Type B pancreatic cell (in vitro differentiated cells): ENCODE results near the gene CYTH1. TPM values are rescaled to one million over a fixed set of nuclear protein-coding genes. Genes with fewer than 3 reads are reported as not detected.
A peak's percentile ranks its signal among the peaks of the same experiment; 100 is the strongest.

ENCODE experiments used
- DNase-seq: peaks from one replicate; pipeline ENCODE4 v3.0.0; 2021; ENCODE audit warnings: mixed read lengths; ENCODE audit not compliant: unreplicated experiment; ENCODE audit errors: extremely low spot score
- H3K27ac Mint-ChIP-seq: 2 replicates; pipeline ENCODE4 v1.8.0; 2021; ENCODE audit warnings: mild to moderate bottlenecking, mixed read lengths
- H3K27me3 Mint-ChIP-seq: 2 replicates; pipeline ENCODE4 v1.8.0; 2021; ENCODE audit warnings: mixed read lengths
- H3K36me3 Mint-ChIP-seq: 2 replicates; pipeline ENCODE4 v1.8.0; 2021; ENCODE audit warnings: mixed read lengths
- H3K4me1 Mint-ChIP-seq: one replicate; pipeline ENCODE4 v1.8.0; 2021; ENCODE audit warnings: mixed read lengths; ENCODE audit not compliant: unreplicated experiment
- H3K4me3 Mint-ChIP-seq: 2 replicates; pipeline ENCODE4 v1.8.0; 2021; ENCODE audit warnings: mild to moderate bottlenecking, mixed read lengths
- H3K9me3 Mint-ChIP-seq: 2 replicates; pipeline ENCODE4 v1.8.0; 2021; ENCODE audit warnings: mixed read lengths
- total RNA-seq: library from RNA; stranded (reverse); gene quantifications from 2 replicates; pipeline ENCODE4 v1.2.1, GENCODE V29; 2021; ENCODE audit warnings: low replicate concordance
- TF ChIP-seq, protein P1 (sequence below): fragments of 200-600 bp; sonication (generic); conservative IDR thresholded peaks from 2 replicates; pipeline ENCODE4 v1.5.0; 2021; ENCODE audit warnings: antibody characterized with exemption, mild to moderate bottlenecking

The CYTH1 gene
- total RNA-seq, 1 donor from 2014 or later, result 30.3 TPM

DNA sequence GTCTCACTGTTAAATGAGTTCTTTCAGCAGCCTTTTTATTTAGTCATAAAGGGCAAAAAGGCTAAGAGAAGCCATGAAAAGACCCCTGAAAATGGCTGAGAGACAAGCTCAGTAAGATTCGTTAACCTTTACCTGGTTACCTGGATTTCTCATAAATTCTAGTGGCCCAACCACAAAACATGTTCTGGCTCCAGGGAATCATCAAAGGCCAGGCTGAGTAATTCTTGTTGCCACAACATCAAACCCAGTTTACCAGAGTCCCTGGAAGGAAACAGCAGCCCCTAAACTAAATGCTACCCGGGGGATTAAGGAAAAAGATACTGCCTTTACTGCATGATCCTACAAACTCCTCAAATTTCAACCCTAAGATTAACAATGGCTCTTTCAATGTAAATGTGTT is 15.8 kb downstream of the CYTH1 start:
- Mint-ChIP-seq H3K27me3 (no peaks in the 10 kb centered on the region), H3K27ac (no peak overlapping the region), H3K4me3 (no peak overlapping the region), H3K9me3 (peaks cover 6% of the 10 kb centered on the region), H3K4me1 (peaks cover 15% of the 10 kb centered on the region), H3K36me3 (peaks cover 4% of the 10 kb centered on the region)
- DNase-seq, result no peak
- TF ChIP-seq, protein P1, sequence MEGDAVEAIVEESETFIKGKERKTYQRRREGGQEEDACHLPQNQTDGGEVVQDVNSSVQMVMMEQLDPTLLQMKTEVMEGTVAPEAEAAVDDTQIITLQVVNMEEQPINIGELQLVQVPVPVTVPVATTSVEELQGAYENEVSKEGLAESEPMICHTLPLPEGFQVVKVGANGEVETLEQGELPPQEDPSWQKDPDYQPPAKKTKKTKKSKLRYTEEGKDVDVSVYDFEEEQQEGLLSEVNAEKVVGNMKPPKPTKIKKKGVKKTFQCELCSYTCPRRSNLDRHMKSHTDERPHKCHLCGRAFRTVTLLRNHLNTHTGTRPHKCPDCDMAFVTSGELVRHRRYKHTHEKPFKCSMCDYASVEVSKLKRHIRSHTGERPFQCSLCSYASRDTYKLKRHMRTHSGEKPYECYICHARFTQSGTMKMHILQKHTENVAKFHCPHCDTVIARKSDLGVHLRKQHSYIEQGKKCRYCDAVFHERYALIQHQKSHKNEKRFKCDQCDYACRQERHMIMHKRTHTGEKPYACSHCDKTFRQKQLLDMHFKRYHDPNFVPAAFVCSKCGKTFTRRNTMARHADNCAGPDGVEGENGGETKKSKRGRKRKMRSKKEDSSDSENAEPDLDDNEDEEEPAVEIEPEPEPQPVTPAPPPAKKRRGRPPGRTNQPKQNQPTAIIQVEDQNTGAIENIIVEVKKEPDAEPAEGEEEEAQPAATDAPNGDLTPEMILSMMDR, result no peak

- no peak overlapping the region for H3K4me3 Mint-ChIP-seq
- peaks cover 6% of the 10 kb centered on the region for H3K9me3 Mint-ChIP-seq
- H3K36me3 Mint-ChIP-seq, result peaks cover 4% of the 10 kb centered on the region
- no peaks in the 10 kb centered on the region for H3K27me3 Mint-ChIP-seq
- DNase-seq, result no peak
- H3K27ac Mint-ChIP-seq, result no peak overlapping the region
- TF ChIP-seq, protein P1, result no peak
- H3K4me1 Mint-ChIP-seq, result peaks cover 15% of the 10 kb centered on the region
Observed at GRCh38 chr17:78765821-78766220, 16.3 kb downstream of the CYTH1 start.

DNA sequence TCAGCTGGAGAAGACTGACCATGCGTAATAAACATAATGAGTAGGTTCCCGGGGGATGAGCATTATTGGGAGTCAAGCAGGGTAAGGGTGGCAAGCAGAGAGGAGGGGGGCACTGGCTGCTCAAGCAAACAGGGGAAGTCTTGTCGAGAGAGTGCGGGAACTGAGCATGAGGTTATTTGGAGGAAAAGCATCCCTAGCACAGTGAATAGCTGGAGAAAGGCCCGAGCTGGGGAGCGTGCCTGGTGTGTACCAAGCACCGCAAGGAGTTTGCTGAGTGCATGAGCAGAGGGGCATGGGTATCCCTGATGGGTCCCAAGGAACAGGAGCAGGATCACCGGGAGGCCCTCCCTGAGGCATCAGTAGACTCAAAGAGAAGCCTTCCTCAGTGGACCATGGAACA is 17.2 kb downstream of the CYTH1 start:
- no peak overlapping the region for H3K4me3 Mint-ChIP-seq
- H3K4me1 Mint-ChIP-seq, result peaks cover 16% of the 10 kb centered on the region
- DNase-seq, result no peak
- TF ChIP-seq, protein P1, result no peak
- H3K9me3 Mint-ChIP-seq, result peaks cover 6% of the 10 kb centered on the region
- H3K36me3 Mint-ChIP-seq, result peaks cover 4% of the 10 kb centered on the region
- H3K27me3 Mint-ChIP-seq, result no peaks in the 10 kb centered on the region
- H3K27ac Mint-ChIP-seq, result no peak overlapping the region

- Mint-ChIP-seq H3K27ac (no peak overlapping the region), H3K4me1 (peaks cover 29% of the 10 kb centered on the region), H3K27me3 (no peaks in the 10 kb centered on the region), H3K4me3 (no peak overlapping the region), H3K36me3 (peaks cover 4% of the 10 kb centered on the region), H3K9me3 (peaks cover 6% of the 10 kb centered on the region)
- DNase-seq, result no peak
- TF ChIP-seq, protein P1, result no peak
Observed at GRCh38 chr17:78763561-78763960, 18.5 kb downstream of the CYTH1 start.

DNA sequence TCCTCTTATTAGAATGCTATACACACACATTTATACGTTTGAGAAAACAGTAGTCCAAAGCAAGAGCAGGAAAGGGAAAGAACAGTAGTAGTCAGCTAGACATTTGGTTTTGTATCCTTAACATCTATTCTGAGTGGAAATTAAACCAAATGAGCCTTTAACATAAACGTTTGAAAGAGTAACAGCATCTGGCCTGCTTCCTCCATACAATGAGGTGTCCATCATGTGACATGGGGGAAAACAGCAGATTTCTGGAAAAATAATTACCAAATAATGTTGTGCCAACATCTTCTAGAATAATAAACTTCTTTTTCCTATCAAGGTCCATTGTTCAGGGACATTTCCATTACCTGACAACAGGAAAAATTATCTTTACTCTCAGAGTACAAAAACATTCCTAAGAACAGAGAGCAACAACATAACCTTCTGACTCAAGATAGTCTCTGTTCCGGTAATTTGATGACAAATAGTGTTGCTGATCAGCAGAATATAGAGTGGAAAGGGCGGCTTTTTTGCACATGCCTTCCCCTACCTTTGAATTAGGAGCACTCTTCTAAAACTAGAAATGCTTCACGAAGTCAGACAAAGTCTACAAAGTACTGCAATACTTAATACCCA is 20.2 kb downstream of the CYTH1 start:
- Mint-ChIP-seq H3K36me3 (peaks cover 4% of the 10 kb centered on the region), H3K27me3 (no peaks in the 10 kb centered on the region), H3K4me3 (no peak overlapping the region), H3K4me1 (peaks cover 29% of the 10 kb centered on the region), H3K27ac (peak overlapping the region; percentile 63), H3K9me3 (peaks cover 6% of the 10 kb centered on the region)
- DNase-seq, result no peak
- TF ChIP-seq, protein P1, result no peak
